HS-5 (cell line): Measurements from ENCODE around the gene CES3.
"Not testable (repeated sequence)": the region's sequence is repeated elsewhere in the genome, so short reads cannot be mapped to it uniquely, and the experiment has no call there.

Experiments
- DNase-seq: peaks from one replicate; pipeline ENCODE4 v3.0.0-alpha.2; 2012; ENCODE audit warnings: low read depth

CES3 gene

DNA sequence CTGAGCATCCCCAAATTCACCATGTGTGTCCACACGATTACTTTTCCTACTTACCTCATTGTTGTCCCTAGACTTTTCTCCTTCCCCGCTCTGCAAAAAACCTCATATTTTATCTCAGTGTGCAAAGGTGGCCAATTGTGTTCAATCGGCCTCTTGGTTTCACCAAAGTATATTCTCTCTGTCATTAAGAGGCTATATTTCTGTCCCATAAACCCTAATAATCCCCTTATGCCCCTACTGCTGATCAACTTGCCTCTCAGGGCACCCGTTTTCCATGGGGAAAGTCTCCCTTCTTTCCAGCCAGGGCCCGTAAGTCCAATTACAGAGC, 14.1 kb upstream of the CES3 start:
- no peak for DNase-seq

DNA sequence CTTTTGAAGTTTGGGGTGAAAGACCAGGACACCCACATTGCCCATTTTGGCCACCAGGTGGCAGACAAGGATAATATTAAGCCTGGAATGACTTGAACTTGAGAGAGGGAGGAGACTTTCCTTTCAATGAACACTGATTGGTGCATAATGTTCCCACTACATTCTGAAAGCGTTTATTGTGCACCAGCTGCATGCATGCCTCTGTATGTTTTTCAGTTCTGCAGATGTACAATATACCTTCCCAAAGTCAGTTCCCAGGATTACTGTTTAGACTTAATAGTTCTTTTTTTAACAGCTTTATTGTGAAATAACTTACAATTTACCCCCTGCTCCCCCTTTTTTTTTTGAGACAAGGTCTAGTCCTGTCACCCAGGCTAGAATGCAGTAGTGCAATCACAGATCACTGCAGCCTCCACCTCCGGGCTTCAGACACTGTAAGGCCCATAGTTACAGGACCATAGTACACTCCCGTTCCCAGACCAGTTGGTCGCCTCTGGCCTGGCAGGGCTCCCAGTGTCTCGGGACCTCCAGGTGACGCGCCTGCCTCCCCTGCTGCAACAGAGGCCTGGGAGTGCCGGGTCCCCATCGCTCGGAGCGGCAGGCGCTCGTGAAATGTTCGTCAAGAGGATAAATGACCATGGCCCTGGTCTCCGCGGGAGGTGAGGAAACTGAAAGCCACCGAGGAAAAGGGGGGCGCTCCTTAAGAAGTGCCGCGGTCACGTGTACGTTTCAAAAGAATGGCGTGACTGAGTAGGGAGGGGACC, 13.6 kb upstream of the CES3 start:
- peak; percentile 79 for DNase-seq

DNA sequence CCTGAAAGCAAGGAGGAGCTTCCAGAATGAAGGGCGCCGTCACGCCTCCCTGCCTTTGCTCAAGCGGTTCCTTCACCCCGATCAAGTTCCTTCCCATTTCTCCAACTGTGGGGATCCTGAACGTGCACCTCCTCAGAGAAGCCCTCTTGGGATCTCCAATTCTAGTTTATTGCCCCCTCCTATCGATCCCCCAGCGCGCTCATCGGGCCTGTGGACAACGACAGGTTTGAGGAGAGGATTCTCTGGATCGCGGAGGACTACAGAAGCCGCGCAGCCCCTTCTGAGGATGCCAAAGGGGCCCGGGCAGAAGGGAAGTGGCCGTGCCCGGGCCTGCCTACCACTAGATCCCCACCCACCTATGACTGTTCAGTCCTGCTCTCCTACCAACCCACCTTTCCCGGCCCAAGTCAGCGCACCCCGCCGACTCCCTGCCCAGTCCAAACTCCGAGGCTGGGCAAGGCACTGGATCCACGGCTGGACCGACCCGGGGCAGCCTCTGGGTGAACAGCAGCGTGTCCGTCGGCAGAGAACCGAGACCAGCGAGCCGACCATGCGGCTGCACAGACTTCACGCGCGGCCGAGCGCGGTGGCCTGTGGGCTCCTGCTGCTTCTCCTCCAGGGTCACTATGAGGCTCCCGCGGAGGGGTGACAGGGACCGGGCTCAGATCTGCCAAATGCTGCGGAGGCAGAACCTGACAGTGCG, 12.8 kb upstream of the CES3 start:
- DNase-seq: no peak

DNA sequence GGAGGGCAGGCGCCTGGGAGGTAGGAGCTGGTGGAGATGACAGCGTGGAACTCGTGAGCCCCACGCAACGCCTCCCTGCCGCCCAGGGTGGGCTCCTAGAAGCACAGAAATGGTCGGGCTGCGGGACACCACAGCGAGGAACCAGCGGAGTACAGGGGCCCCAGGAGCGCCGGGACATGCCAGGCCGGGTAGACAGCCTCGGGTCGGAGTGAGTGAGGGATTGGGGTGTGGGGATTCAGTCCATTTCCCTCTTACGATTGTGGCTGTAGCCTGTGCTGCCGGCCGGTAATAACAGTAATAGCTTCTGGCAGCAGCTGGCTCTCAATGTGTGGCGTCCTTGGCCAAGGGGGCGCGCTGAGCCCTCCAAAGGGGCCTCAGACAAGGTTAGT, 12.2 kb upstream of the CES3 start:
- no peak for DNase-seq

DNA sequence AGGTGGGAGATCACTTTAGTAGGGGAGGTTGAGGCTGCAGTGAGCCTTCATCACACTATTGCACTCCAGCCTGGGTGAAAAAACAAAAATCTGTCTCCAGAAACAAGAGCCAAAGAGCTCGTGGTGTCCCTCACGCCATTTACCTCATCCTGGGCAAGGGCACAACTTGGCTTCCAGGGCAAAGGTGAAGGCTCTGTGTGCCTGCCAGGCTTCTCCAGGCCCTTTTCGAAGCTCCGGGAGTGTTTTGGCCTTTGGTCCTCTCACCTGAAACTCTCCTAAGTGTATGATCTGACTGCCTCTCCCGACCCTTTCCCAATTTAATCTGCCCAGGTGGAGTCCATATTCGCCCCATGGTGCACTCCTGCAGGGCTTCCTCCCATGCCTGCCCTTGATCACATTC, 11.6 kb upstream of the CES3 start:
- DNase-seq: no peak

DNA sequence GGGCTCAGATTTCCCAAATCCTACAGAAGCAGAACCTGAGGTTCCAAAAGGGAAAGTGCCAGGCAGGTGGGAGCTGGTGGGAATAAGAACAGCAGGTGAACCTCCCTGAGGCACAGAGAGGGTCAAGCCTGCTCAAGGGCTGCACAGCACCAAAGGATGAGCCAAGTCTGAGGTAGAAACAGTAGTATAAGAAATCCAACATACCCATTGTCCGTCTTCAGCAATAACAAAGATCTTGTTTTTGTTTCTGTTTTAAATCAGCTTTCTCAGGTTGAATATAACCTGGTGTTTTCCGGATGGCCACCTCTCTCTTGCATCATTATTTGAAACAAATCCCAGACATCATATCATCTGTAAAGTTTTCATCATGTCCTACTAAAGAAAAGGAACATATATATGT, 10.6 kb upstream of the CES3 start:
- DNase-seq: no peak

DNA sequence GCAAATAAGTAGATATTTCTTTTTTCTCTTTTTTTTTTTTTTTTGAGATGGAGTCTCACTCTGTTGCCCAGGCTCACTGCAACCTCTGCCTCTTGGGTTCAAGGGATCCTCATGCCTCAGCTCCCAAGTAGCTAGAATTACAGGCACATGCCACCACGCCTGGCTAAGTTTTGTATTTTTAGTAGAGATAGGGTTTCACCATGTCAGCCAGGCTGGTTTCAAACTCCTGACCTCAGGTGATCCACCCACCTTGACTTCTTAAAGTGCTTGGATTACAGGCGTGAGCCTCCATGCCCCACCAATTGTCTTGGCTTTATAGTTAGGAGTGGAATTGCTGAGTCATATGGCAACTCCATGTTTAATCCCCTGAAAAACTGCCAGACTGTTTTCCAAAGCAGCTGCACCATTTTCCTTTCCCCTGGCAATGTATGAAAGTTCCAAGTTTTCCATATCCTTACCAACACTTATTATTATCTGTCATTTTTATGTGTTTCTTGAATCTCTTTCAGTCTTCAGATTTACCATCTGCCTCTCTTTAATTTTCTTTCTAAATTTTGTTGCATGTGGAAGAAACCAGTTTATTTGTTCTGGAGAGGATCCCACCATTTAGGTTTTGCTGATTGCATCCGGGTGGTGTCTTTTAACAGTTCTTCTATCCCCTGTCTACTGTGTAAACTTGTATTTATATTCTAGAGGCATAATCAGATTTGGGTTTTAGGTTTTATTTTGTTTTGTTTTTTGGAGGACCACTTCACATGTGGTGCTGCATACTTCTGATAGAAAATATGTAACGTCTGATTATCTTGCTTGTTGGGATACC, 9.9 kb upstream of the CES3 start:
- DNase-seq: no peak

DNA sequence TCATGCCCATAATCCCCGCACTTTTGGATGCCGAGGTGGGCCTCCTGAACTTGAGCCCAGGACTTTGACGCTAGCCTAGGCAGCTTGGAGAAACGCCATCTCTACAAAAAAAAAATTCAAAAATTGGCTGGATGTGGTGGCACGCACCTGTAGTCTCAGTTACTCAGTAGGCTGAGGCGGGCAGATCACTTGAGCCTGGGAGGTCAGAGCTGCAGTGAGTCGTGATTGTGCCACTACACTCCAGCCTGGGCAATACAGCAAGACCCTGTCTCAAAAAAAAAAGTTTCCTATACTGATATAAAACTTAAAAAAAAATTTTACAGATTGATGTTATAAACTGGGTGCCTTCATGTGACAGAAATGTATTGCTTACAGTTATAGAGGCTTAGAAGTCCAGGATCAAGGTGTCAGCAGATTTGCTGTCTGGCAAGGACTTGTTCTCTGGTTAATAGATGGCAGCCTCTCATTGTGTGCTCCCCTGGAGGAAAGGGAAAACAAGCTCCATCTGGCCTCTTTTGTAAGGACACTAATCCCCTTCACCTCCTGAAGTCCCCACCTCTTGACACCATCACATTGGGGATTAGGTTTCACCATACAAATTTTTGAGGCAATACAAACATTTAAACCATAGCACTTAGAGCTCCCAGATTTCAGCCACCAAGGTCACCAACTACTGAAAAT, 8.5 kb upstream of the CES3 start:
- no peak for DNase-seq

DNA sequence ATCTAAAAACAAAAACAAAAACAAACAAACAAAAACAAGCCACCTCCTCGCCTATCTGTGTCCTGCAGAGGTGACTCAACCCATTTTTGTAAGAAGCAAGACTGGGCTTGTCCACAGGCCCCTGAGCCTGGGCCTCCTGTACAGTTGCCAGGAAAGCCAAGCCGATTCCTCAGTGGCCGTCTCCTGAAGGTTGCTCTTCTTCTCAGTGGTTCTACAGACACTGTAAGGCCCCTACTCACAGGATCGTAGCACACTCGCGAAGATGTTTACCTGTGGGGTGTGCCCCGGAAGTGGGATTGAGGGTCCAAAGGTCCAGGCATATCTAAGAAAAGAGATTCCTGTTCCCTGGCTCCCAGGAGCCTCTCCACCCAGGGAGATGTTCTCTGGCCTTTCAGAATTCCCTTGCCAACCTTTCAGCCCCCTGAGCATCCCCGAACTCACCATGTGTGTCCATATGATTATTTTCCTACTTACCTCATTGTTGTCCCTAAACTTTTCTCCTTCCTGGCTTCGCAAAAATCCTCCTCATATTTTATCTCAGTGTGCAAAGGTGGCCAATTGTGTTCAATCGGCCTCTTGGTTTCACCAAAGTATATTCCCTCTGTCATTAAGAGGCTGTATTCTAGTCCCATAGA, 7.5 kb upstream of the CES3 start:
- DNase-seq: no peak

DNA sequence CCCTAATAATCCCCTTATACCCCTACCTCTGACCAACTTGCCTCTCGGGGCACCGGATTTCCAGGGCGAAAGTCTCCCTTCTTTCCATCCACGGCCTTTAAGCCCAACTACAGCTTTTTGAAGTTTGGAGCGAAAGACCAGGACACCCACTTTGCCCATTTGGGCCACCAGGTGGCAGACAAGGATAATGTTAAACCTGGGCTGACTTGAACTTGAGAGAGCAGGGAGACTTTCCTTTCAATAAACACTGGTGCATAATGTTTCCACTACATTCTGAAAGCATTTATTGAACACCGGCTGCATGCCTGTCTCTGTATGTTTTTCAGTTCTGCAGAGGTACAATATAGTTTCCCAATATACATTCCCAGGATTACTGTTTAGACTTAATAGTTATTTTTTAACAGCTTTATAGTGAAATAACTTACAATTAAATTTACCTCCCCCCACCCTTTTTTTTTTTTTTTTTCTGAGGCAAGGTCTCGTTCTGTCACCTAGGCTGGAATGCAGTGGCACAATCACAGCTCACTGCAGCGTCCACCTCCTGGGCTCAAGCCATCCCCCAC, 6.9 kb upstream of the CES3 start:
- DNase-seq: no peak

DNA sequence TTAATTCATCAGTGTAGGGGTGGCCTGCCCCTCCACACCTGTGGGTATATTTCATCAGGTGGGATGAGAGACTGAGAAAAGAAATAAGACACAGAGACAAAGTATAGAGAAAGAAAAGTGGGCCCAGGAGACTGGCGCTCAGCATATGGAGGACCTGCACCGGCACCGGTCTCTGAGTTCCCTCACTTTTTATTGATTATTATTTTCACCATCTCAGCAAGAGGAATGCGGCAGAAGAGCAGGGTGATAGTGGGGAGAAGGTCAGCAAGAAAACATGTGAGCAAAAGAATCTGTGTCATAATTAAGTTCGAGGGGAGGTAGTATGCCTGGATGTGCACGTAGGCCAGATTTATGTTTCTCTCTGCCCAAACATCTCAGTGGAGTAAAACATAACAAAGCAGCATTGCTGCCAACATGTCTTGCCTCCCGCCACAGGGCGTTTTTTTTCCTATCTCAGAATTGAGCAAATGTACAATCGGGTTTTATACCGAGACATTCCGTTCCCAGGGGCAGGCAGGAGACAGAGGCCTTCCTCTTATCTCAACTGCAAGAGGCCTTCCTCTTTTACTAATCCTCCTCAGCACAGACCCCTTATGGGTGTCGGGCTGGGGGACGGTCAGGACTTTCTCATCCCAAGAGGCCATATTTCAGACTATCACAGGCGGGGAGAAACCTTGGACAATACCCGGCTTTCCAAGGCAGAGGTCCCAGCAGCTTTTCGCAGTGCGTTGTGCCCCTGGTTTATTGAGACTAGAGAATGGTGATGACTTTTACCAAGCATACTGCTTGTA, 5.5 kb upstream of the CES3 start:
- DNase-seq: not testable (repeated sequence)

DNA sequence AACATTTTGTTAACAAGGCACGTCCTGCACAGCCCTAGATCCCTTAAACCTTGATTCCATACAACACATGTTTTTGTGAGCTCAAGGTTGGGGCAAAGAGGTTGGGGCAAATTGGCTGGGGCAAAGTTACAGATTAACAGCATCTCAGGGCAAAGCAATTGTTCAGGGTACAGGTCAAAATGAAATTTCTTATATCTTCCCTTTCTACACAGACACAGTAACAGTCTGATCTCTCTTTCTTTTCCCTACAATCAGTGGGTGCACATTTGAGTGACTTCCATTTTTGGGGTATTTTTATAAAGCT, 5.0 kb upstream of the CES3 start:
- DNase-seq: not testable (repeated sequence)

DNA sequence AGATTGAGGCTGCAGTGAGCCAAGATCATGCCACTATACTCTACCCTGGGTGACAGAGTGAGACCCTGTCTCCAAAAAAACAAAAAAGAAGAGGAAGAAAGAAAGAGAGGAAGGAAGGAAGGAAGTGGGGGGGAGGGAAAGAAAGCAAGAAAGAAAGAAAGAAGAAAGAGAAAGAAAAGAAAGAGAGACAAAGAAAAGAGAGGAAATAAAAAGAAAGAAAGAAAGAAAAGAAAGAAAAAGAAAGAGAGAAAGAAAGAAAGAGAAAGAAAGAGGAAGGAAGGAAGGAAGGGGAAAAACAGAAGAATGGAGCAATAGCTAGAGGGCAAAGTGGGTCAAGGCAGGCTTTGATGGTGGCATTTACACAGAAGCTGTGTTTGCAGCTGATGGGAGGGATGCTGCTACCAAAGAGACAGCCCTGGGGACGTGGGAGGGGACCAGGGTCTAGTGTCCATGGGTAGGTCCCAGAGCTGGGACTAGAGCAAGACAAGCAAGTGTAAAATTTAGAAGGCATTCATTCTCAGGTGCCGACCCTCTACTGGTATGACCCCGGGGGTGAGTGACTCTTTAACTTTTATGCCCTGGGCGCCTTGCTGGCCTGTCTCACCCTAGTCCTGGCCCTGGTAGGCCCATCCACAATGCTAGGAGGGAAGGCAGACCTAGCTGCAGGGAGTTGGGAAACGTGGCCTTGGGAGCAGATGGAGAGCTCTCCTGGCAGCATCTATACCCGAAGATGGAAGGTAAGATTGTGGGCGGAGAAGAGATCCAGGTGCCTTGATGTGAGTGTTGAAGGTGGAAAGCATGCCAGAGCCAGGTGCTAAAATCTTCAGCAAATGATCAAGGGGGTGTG, 2.0 kb upstream of the CES3 start:
- DNase-seq: no peak

DNA sequence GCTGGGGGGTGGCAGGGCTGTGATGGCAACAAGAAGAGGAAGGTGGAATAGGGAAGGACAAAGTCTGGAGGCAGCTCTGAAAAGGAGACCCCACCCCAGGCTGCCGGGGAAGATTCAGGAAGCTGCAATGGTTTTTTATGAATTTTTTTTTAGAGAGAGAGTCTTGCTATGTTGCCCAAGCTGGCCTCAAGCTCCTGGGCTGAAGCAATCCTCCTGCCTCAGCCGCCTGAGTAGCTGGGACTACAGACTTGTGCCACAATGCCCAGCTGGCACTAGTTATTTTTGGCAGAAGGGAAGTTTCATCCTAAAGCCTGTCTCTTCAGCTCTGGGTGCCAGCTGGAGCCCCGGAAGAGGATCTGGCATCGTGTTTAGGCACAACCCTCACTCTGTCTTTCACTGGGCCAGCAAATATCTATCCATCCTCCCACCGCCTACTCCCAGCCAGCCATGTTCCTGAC, 1.3 kb upstream of the CES3 start:
- no peak for DNase-seq

DNA sequence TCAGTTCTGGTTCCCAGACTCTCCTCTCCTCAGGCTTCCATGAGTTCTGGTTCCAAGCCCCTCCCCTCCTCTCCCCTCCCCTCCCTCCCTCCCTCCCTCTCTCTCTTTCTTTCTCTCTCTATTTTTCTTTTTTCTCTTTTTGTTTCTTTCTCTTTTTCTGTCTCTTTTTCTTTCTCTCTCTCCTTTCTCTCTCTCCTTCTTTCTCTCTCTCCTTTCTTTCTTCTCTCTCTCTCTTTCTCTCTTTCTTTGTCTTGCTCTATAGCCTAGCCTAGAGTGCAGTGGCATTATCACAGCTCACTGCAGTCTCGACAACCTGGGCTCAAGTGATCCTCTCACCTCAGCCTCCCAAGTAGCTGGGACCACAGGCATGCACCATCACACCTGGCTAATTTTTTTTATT, 796 bp upstream of the CES3 start:
- no peak for DNase-seq

DNA sequence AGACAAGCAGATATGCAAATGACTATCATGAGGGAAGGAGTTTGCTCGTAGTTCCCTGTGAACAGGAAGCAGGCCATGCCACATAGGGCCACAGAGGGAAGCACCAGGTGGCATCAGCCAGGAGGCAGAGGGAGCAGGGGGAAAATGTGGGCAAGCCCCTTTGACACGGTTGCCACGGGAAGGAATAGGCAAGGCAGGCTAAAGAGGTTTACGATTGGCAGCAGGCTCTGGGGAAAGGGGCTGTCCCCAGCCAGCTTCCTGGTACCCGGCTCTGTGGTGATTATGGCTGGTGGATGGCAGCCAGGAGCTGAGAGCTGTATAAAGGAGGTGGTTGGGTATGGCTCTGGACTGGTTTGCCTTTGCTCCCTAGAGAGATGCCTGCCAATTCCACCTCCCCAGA, 848 bp downstream of the CES3 start:
- DNase-seq: no peak

DNA sequence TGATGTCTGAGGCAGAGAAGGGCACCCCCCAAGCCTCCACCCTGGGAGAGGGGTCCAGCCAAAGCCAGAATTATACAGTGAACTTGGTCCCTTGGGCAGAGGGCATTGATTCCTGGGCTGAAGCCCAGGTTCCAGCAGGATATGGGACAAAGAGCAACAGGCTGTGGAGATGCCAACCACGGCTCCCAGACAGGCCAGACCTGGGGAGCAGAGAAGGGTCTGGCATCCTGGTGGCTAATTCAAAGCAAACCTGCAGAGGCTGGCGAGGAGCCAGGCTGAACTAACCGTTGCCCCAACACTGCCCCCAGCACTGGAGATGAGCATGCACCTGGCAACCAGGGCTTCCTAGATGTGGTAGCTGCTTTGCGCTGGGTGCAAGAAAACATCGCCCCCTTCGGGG, 3.0 kb downstream of the CES3 start:
- DNase-seq: no peak

DNA sequence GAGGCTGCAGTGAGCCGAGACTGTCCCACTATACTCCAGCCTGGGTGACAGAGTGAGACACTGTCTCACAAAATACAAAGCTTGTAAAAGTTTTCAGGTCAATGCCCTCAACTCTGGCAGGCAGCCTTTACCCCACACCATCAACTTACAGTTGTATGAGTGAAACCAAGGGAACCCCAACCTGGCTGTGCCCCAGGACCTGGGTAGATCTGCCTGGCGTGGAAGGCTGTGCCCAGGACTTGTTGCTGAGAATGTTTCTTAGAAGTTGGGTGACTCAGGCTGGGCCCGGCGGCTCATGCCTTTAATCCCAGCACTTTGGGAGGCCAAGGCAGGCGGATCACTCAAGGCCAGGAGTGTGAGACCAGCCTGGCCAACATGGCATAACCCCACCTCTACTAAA, 7.8 kb downstream of the CES3 start:
- no peak for DNase-seq

DNA sequence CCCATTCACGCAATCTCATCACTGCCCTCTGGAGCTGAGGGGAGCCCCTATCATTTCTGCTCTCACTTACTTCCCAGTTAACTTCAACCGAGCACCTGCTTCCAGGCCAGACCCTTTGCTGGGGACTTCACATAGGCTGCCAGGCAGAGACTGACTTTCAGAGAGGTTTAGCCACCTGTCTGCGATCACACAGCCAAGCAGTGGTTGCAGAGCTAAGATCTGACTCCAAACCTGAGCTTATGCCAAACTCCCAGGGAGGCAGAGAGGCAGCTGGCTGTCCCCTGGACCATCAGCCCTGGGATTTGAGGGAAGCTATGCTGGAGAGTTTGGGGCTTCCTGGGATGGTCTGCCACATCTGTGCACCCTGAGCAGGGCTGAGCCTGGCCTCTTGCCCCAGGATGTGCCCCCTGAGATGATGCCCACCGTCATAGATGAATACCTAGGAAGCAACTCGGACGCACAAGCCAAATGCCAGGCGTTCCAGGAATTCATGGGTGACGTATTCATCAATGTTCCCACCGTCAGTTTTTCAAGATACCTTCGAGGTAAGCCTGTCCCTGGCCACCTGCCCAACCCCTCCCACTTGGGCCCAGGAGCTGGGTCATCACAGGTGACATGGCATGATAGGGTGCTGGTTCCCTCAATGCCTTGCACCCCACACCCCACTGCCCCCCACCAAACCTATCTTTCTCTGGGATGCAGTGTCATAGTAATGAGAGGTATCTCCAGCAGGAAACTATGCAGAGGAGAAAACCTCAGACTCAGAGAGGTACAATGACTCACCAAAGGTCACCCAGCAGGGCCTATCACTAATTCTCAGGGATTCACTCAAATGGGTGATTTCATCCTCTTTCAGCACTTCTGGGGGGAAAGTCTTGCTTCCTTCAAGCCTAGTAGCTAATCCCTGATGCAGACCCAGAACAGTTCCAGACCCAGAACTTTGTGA, 10.0 kb downstream of the CES3 start:
- DNase-seq: peak; percentile 64
